ENCODE results near the gene NGRN. TPM values are rescaled to one million over a fixed set of nuclear protein-coding genes. Genes with fewer than 3 reads are reported as not detected.

NGRN gene
- total and polyA plus RNA-seq, 2 of the 4 experiments (the other 2 are of a cell fraction) = 39.6 to 46.2 TPM

DNA sequence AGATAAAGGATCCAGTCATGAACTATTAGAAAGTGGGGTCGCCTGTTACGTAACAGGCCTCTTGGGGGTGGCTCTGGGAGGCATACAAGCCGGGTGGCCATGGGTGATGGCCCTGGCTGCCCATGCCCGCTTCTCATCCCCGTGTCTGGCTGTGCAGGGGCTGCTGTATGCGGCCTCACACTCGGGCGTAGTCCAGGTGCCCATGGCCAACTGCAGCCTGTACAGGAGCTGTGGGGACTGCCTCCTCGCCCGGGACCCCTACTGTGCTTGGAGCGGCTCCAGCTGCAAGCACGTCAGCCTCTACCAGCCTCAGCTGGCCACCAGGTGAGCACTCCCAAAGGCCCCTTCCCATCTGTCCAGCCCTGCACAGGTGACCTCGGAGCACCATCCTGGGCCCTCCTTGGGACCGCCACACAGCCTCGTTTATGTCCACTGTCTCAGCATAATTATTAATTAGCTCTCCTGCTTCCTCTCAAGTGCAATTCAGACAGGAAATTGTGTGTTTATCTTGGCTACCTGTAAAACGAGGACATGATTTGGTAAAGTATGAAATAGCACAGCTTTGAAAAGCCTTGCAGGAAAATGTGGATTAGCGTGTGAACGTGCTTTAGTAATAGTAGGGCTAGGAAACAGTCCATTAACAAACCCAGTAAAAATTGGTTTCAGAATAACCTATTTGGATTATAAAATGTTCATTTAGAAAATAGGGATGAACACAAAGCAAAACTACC lies 39.8 kb upstream of the NGRN start:
- POLR2A ChIA-PET (ENCODE audit: unreplicated experiment) = no interaction called here
- dilution Hi-C loops (cut with HindIII; ENCODE audit: low sequenced_read_pairs, unreplicated experiment) = no loop called here
- 89% methylated on average over 7 of the region's 18 CpGs; no CpG with 5 or more reads in 1 of the 2 experiments for WGBS, 2 experiments (ENCODE audit: extremely low coverage in 2 of 2, insufficient read length in 1 of 2)

More for the DNA sequence above, 39.8 kb upstream of the NGRN start:
- Histone ChIP-seq H4K91ac (ENCODE audit: insufficient read depth, low read depth, low read length) (no peak overlapping the region), H2BK120ac (ENCODE audit: low read depth, low read length) (no peak overlapping the region), H3K4me2 (ENCODE audit: low read depth, low read length) (no peak overlapping the region), H2BK20ac (ENCODE audit: low read depth, low read length) (no peak overlapping the region), H3K56ac (ENCODE audit: extremely low read depth, insufficient read depth, low read length) (no peak overlapping the region), H3K36me3 (ENCODE audit: control insufficient read depth, insufficient read depth, low read length) (peaks cover 58% of the 10 kb centered on the region), H3K4me3 (ENCODE audit: insufficient read depth, low read depth, low read length) (no peak overlapping the region), H3K23ac (ENCODE audit: low read depth, low read length) (no peak overlapping the region), H2AFZ (replicated peaks; ENCODE audit: low read length, poor library complexity) (no peak overlapping the region), H2BK5ac (ENCODE audit: low read depth, low read length, poor library complexity, severe bottlenecking) (no peak overlapping the region), H2AK9ac (replicated peaks; ENCODE audit: low read depth, low read length, poor library complexity) (no peak overlapping the region), H3K27me3 (ENCODE audit: control insufficient read depth, insufficient read depth, low read length) (no peaks in the 10 kb centered on the region), H3K27ac (ENCODE audit: insufficient read depth, low read length) (no peak overlapping the region), H3K79me1 (ENCODE audit: low read depth in 1 of 2, low read length in 2 of 2) (peaks cover 0 to 10% of the 10 kb centered on the region in 2 experiments; a peak in 2 of 4 replicates), H3K14ac (replicated peaks; ENCODE audit: low read depth, low read length) (no peak overlapping the region), H4K8ac (ENCODE audit: low read depth in 2 of 2, low read length in 2 of 2) (no peak overlapping the region), H3K4me1 (ENCODE audit: control insufficient read depth, insufficient read depth, low read length) (peaks cover 3% of the 10 kb centered on the region; the same call in 1 of the 2 replicates), H3K4ac (ENCODE audit: low read depth, low read length) (no peak overlapping the region), H3K9me3 (ENCODE audit: control insufficient read depth, insufficient read depth, low read length) (no peaks in the 10 kb centered on the region), H3K9me1 (ENCODE audit: insufficient read depth, low read length) (no peaks in the 10 kb centered on the region), H4K5ac (ENCODE audit: low read depth, low read length) (no peak overlapping the region), H3K9ac (ENCODE audit: low read depth, low read length) (no peak overlapping the region), H4K20me1 (ENCODE audit: insufficient read depth, low read length) (no peaks in the 10 kb centered on the region), H3K18ac (ENCODE audit: low read depth, low read length) (no peak overlapping the region), H2AK5ac (ENCODE audit: low read depth, low read length) (no peak overlapping the region), H2BK15ac (ENCODE audit: low read depth, low read length) (no peak overlapping the region)
- CTCF ChIA-PET = no interaction called here
- DNase-seq (no peak), ATAC-seq (ENCODE audit: low read depth) (no peak)
- in situ Hi-C loops (cut with MboI; ENCODE audit: low sequenced_read_pairs) (loop anchor here (10.0 kb wide), 1 partner anchor 331 kb away; the partner anchor contains the start of gene AP3S2), intact Hi-C loops (cut with micrococcal nuclease) (loop anchor here (10.0 kb wide), 1 partner anchor 141 kb away; no protein-coding TSS in a partner anchor)
- no TSS peak for BruUV-seq (replicated peaks)
- TF ChIP-seq RFX5 (IDR thresholded peaks at IDR 0.05; ENCODE audit: low read depth, low read length) (no peak), SMC3 (IDR thresholded peaks at IDR 0.05; ENCODE audit: low read depth, low read length) (no peak), POLR2A (IDR thresholded peaks at IDR 0.05; ENCODE audit: low read depth, low read length) (no peak), ELK1 (IDR thresholded peaks at IDR 0.05; ENCODE audit: borderline replicate concordance, low read depth, low read length) (no peak), RAD21 (IDR thresholded peaks at IDR 0.05; ENCODE audit: low read length) (no peak), FOS (IDR thresholded peaks at IDR 0.05; ENCODE audit: low read depth, low read length) (no peak), CEBPB (IDR thresholded peaks at IDR 0.05; ENCODE audit: low read depth, low read length) (no peak), CHD1 (IDR thresholded peaks at IDR 0.05; ENCODE audit: low read depth, low read length) (no peak), RCOR1 (IDR thresholded peaks at IDR 0.05; ENCODE audit: insufficient replicate concordance, low read length) (no peak), MXI1 (IDR thresholded peaks at IDR 0.05; ENCODE audit: borderline replicate concordance, low read depth, low read length) (no peak), BHLHE40 (IDR thresholded peaks at IDR 0.05; ENCODE audit: low read depth, low read length) (no peak), MAZ (IDR thresholded peaks at IDR 0.05; ENCODE audit: borderline replicate concordance, low read depth, low read length) (no peak), USF2 (IDR thresholded peaks at IDR 0.05; ENCODE audit: low read depth, low read length) (no peak)
